GM18498 (cell line): ENCODE data around the gene CBLN3.

Source experiments
- ATAC-seq: cut with Tn5 transposase; IDR thresholded peaks from one replicate; pipeline ENCODE4 v1.9.1; 2021; ENCODE audit warnings: mild to moderate bottlenecking, moderate library complexity; ENCODE audit not compliant: unreplicated experiment

Gene CBLN3

GRCh38 chr14:24426912-24427536 lies 2.4 kb downstream of the CBLN3 start:
- ATAC-seq, result no peak

- no peak for ATAC-seq
Measured at GRCh38 chr14:24426150-24426911, 3.1 kb downstream of the CBLN3 start.

DNA sequence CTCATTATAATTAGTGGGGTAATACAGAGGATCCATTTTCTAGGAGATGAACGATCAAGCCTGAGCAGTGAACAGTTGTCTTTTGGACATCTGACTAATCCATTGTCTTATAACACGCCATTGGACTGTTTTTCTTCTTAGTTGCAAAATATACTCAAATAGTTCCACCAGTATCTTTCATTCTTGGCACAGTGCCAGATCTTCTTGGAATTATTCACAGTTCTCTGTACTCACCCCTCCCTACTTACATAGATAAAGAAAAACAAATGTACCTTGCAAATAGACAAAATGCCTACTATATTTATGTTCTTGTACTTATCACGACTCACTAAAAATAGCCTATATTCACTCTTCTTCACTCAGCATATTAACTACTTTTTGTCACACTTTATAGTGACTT lies 3.8 kb downstream of the CBLN3 start:
- no peak for ATAC-seq

GRCh38 chr14:24422694-24423601 lies 6.5 kb downstream of the CBLN3 start:
- no peak for ATAC-seq

- no peak for ATAC-seq
Measured at GRCh38 chr14:24422261-24422660, 7.2 kb downstream of the CBLN3 start.

- no peak for ATAC-seq
Measured at GRCh38 chr14:24418492-24418873, 11.0 kb downstream of the CBLN3 start.

- no peak for ATAC-seq
Measured at GRCh38 chr14:24417832-24418491, 11.5 kb downstream of the CBLN3 start.

GRCh38 chr14:24416932-24417619 lies 12.4 kb downstream of the CBLN3 start:
- ATAC-seq, result no peak

- ATAC-seq, result no peak
Measured at GRCh38 chr14:24416254-24416931, 13.1 kb downstream of the CBLN3 start.

GRCh38 chr14:24415421-24416253 lies 13.8 kb downstream of the CBLN3 start:
- ATAC-seq, result no peak

GRCh38 chr14:24414732-24415420 lies 14.6 kb downstream of the CBLN3 start:
- ATAC-seq, result no peak

GRCh38 chr14:24414077-24414476 lies 15.4 kb downstream of the CBLN3 start:
- no peak for ATAC-seq

DNA sequence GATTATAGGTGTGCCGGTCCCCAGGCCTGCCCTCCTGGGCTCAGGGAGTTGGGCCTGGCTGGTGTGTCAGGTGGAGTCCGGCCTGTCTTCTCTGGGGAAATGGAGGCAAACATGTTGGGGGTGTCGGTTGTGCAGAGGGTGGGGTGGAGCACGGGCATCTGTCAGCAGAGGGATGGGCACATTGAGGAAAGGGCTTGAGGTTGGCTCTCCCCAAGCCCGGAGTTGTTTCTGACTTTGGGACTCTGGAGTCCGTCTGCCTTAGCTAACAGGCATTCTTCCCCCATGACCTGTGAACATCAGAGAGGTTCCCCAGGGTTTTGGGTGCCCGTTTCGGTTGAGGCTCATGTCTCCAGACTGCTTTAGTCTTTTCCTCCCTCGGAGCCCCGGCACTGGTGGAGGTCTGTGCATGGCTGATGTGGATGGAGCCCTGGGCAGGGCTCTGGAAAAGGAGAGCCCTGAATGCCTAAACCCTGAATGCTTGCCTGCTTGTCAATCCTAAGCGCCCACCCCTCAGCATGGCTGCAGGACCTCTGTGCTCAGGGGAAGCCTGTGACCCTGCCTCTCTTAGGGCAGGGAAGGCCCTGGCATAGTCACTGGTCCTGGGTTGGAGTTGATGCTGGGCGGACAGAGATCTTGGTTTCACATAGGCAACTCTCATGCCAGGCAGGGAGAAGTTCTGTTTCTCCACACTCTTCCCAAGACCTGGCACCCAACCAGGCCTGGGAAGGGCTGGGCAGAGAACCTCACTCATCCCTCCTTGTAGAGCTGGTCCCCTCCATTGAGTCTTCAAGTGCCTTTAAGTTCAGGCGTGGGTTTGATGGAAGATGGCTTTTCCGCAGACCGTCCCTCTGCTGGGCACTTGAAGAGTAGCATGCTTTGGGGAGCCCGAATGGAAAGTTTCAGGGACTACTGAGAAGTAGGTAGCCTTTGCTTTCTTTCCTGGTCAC lies 17.8 kb downstream of the CBLN3 start:
- ATAC-seq, result peak; percentile 72

DNA sequence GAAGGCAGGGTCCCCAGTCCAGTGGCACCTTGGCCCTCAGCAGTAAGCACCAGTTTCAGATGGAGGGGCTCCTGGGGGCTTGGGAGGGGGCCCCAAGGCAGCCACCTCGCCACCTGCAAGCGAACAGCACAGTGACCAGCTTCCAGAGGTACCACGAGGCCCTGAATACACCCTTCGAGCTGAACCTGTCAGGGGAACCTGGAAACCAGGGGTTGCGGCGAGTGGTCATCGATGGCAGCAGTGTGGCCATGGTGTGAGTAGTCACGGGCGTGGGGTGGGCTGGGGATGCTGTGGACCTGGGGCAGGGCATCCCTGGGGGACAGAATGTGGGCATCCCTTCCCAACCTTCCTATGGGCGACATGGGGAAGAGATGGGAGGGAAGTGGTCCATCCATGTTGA lies 19.5 kb downstream of the CBLN3 start:
- no peak for ATAC-seq

- no peak for ATAC-seq
Measured at GRCh38 chr14:24409192-24409591, 20.3 kb downstream of the CBLN3 start.

DNA sequence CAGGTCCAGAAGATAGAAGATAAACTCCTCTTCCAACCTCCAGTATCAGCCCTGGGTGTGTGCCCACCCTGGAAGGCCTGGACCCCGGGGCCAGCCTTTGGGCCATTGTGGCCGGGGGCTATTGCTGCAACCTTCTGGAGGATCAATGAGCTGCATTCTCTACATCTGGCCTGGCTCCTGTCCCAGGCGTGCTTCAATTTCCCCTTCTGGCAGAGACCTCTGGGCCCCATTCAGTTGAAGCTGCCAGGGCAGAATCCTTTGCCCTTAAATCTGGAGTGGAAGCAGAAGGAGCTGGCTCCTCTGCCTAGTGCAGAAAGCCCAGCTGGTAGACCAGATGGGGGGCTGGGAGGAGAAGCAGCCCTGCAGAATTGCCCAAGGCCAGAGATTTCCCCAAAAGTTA lies 20.7 kb downstream of the CBLN3 start:
- no peak for ATAC-seq

DNA sequence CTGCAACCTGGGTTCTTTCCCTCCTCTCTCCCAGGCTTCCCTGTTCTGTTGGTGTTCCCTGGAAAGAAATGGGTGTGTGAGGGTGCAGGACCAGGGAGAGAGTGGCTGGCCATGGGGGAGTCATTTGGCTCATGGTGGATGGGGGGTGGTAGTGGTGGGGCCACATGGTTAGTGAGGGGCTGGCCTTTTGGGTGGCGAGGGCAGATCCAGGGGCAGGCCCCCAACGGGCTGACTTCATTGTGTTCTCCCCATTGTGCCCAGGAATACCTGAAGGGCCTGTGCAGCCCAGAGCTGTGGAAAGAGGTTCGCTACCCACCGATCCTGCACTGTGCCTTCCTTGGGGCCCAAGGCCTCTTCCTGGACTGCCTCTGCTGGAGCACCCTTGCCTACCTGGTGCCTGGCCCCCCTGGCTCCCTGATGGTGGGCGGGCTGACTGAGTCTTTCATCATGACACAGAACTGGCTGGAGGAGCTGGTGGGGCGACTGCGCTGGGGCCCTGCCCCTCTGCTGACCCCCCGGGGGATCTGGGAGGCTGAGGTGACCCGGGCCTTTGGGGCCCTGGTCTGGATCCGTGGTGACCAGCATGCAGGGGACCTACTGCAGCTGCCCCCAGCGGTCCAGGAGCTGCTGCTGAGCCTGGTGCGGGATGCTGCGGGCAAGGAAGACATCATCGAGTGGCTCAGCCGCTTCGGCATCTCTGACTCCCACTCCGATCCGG lies 21.7 kb downstream of the CBLN3 start:
- ATAC-seq, result no peak
